Nephron (organoid): ENCODE measurements around the gene TMEM61.

Experiments
- H3K27ac Mint-ChIP-seq, 3 experiments: 2 replicates each; pipeline ENCODE4 v1.8.0; 2020; ENCODE audit warnings: mixed read lengths in 3 of 3, mild to moderate bottlenecking in 2 of 3, moderate library complexity in 1 of 3
- H3K27me3 Mint-ChIP-seq: 2 replicates; pipeline ENCODE4 v1.8.0; 2021; ENCODE audit warnings: low read depth, mild to moderate bottlenecking, moderate library complexity, mixed read lengths
- H3K36me3 Mint-ChIP-seq: 2 replicates; pipeline ENCODE4 v1.8.0; 2020; ENCODE audit warnings: low read depth, mixed read lengths
- H3K4me1 Mint-ChIP-seq: 2 replicates; pipeline ENCODE4 v1.8.0; 2020; ENCODE audit warnings: mixed read lengths
- H3K4me3 Mint-ChIP-seq, 3 experiments: 2 replicates each; pipeline ENCODE4 v1.8.0; 2020; ENCODE audit warnings: mild to moderate bottlenecking in 3 of 3, mixed read lengths in 3 of 3, moderate library complexity in 2 of 3
- H3K9me3 Mint-ChIP-seq: 2 replicates; pipeline ENCODE4 v1.8.0; 2020; ENCODE audit warnings: mixed read lengths
- TF ChIP-seq, protein P1 (sequence below), 3 experiments: fragments of 200-600 bp; sonication (generic); IDR thresholded peaks; one replicate each; pipeline ENCODE4 v1.5.0; 2021; ENCODE audit warnings: antibody characterized with exemption in 3 of 3; ENCODE audit not compliant: unreplicated experiment in 3 of 3

The TMEM61 gene

DNA sequence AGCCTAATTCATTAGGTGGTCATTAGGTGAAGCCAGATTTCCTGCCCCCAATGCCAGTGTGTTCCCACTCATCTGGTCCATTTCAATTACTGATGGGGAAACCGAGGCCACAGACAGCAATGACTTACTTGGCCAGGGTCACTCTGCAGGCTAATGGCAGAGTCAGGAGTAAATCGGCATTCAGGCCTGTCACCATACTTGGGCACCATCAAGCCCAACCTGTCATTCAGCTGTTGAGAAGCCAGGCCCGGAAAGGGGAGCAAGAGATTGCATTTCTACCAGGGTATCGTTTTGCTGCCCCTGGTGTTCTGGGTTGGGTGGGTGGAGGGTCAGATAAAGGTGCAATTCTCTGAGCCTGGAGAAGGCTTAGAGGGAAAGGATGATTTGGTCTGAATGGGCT lies 8.0 kb upstream of the TMEM61 start:
- Mint-ChIP-seq H3K36me3 (no peaks in the 10 kb centered on the region), H3K9me3 (no peaks in the 10 kb centered on the region), H3K4me3 (no peak overlapping the region), H3K27me3 (peaks cover 22% of the 10 kb centered on the region), H3K4me1 (peaks cover 19% of the 10 kb centered on the region), H3K27ac (no peak overlapping the region)
- TF ChIP-seq, protein P1, sequence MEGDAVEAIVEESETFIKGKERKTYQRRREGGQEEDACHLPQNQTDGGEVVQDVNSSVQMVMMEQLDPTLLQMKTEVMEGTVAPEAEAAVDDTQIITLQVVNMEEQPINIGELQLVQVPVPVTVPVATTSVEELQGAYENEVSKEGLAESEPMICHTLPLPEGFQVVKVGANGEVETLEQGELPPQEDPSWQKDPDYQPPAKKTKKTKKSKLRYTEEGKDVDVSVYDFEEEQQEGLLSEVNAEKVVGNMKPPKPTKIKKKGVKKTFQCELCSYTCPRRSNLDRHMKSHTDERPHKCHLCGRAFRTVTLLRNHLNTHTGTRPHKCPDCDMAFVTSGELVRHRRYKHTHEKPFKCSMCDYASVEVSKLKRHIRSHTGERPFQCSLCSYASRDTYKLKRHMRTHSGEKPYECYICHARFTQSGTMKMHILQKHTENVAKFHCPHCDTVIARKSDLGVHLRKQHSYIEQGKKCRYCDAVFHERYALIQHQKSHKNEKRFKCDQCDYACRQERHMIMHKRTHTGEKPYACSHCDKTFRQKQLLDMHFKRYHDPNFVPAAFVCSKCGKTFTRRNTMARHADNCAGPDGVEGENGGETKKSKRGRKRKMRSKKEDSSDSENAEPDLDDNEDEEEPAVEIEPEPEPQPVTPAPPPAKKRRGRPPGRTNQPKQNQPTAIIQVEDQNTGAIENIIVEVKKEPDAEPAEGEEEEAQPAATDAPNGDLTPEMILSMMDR (IDR thresholded peaks at IDR 0.05; ENCODE audit: unreplicated experiment in 3 of 3) = no peak

DNA sequence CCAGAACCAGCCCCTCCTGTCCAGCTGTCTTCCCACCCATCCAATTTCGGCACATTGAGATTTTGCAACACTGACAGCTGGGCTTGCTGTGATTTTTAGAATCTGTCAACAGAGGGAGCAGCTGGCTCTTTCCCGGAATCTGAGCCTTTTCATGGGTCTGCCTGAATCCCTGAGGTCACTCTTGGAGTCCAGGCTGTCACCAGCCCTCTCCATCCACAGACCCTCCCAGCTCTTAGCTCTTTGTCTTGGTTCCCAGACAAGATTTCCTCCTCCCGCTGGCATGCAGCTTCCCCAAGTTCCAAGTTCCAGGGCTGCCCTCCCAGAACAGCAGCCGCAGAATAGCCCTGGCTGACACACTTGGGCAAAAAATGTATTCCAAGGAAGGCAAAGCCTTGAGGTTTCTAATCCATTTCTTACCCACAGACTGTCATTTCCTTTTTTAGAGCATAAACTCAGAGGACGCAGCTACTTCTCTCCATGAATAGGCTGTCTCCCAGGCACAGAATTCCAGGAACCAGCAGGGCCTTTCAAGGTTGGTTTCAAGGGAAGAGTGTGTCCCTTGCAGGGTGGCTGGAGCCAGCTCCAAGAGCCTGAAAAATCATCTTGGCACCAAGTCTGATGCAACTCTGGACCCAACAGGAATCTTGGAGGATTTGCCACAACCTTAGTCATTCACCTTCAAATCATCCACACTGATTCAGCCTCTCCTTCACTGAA lies 7.1 kb upstream of the TMEM61 start:
- Mint-ChIP-seq H3K9me3 (no peaks in the 10 kb centered on the region), H3K4me3 (peak overlapping the region in 1 of 3 experiments; percentile 28), H3K27me3 (peaks cover 30% of the 10 kb centered on the region), H3K36me3 (no peaks in the 10 kb centered on the region), H3K27ac (peak overlapping the region; percentile 50 to 88 (median 83)), H3K4me1 (peaks cover 26% of the 10 kb centered on the region)
- TF ChIP-seq, protein P1 (IDR thresholded peaks at IDR 0.05; ENCODE audit: unreplicated experiment in 3 of 3) = peak; percentile 34 to 51 (median 44)

DNA sequence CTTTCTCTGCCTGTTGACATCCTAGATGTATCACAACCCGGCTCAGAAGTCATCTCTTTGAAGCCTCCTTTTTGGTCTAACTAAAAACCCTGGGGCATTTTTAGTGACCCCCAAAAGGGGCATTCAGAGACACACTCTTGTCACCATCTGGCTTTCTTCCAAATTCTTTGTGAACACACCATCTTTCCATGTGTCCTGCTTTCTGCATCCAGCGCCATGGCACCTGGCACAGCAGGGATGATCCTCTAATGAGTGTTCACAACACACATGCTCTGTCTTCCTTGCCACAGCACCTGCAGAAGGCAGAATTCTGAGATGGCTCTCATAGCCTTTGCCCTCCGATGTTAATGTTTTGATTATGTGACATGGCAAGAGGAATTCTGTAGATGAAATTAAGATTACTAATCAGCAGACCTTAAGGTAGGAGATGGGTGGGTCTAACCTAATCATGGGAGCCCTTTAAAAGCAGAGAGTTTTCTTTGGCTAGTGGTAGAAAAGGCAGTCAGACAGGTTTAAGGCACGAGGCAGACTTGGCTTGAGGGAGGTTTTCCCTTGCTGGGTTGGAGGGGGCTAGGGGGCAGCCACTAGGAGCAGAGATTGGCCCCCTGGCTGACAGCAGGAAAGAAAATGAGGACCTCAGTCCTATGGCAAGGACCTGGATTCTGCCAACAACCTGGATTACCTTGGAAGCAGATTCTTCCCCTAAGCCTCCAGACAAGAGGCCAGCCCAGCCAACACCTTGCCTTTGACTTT lies 4.9 kb upstream of the TMEM61 start:
- Mint-ChIP-seq H3K9me3 (no peaks in the 10 kb centered on the region), H3K4me1 (peaks cover 26% of the 10 kb centered on the region), H3K27ac (no peak overlapping the region), H3K36me3 (no peaks in the 10 kb centered on the region), H3K4me3 (no peak overlapping the region), H3K27me3 (peaks cover 47% of the 10 kb centered on the region)
- TF ChIP-seq, protein P1 (IDR thresholded peaks at IDR 0.05; ENCODE audit: unreplicated experiment in 3 of 3) = no peak

DNA sequence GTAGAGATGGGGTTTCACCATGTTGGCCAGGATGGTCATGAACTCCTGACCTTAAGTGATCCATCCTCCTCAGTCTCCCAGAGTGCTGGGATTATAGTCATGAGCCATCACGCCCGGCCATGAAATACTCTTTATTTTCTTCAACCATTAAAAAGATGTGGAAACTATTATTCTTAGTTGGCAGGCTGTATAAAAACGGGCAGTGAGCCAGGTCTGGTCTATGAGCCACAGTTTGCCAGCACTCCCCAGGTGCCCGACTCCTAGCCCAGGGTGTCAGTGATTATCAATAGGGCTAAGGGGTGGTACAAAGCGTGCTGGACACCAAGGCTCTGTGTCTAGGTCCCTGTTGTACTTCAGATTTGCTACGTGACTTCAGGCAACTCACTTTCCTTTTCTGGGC lies 3.7 kb upstream of the TMEM61 start:
- Mint-ChIP-seq H3K36me3 (no peaks in the 10 kb centered on the region), H3K4me1 (peaks cover 26% of the 10 kb centered on the region), H3K27ac (no peak overlapping the region), H3K27me3 (peaks cover 56% of the 10 kb centered on the region), H3K4me3 (no peak overlapping the region), H3K9me3 (no peaks in the 10 kb centered on the region)
- TF ChIP-seq, protein P1 (IDR thresholded peaks at IDR 0.05; ENCODE audit: unreplicated experiment in 3 of 3) = no peak

DNA sequence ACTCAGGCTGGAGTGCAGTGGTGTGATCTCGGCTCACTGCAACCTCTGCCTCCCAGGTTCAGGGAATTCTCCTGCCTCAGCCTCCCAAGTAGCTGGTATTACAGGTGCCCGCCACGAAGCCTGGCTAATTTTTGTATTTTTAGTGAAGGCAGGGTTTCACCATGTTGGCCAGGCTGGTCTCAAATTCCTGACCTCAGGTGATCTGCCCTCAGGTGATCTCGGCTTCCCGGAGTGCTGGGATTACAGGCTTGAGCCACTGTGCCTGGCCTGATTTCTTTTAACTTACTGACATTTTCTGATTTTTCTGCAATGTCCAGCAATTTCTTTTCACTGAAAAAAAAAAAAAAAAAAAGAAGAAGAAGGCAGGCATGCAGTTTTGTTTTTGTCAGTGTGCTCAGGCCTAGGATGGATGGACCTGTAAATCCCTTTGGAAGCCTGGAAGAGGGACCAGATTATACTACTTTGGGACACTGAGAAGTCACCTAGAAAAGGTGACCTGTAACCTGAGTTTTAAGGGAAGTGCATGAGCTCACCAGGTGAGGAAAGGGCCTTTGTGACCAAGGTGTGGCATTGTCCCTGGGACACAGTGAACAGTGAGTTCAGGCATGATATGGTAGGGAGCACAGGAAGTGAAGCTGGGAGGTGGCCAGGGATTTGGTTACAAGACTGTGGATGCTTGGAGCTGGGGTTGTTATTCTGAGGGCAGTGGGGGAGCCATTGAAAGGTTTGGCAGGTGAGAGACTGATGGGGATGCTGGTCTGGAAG lies 2.7 kb upstream of the TMEM61 start:
- Mint-ChIP-seq H3K4me1 (peaks cover 24% of the 10 kb centered on the region), H3K27me3 (peaks cover 63% of the 10 kb centered on the region), H3K36me3 (no peaks in the 10 kb centered on the region), H3K9me3 (no peaks in the 10 kb centered on the region), H3K4me3 (peak overlapping the region in 1 of 3 experiments; percentile 5), H3K27ac (peak overlapping the region in 1 of 3 experiments; percentile 2)
- TF ChIP-seq, protein P1 (IDR thresholded peaks at IDR 0.05; ENCODE audit: unreplicated experiment in 3 of 3) = no peak
